Ascending aorta (tissue), 2 donors: Measurements from ENCODE around the gene BRCC3. TPM values are rescaled to one million over a fixed set of nuclear protein-coding genes. Genes with fewer than 3 reads are reported as not detected.

Experiments
- DNase-seq, 2 donors: peaks; one replicate each; pipeline ENCODE4 v3.0.0-alpha.2; 2019; ENCODE audit warnings: low spot score in 2 of 2
- H3K27ac ChIP-seq, 2 donors: fragments of 200-600 bp; sonication (generic); one replicate each; pipeline ENCODE4 v1.5.1; 2016 to 2017; ENCODE audit warnings: mild to moderate bottlenecking in 1 of 2
- H3K27me3 ChIP-seq: fragments of 200-600 bp; sonication (generic); one replicate; pipeline ENCODE4 v1.5.1; 2017
- H3K36me3 ChIP-seq, 2 donors: fragments of 200-600 bp; sonication (generic); one replicate each; pipeline ENCODE4 v1.5.1; 2016
- H3K4me1 ChIP-seq, 2 donors: fragments of 200-600 bp; sonication (generic); one replicate each; pipeline ENCODE4 v1.5.1; 2016 to 2017; ENCODE audit warnings: mild to moderate bottlenecking in 1 of 2
- H3K4me3 ChIP-seq, 2 donors: fragments of 200-600 bp; sonication (generic); one replicate each; pipeline ENCODE4 v1.5.1; 2016 to 2017; ENCODE audit warnings: mild to moderate bottlenecking in 1 of 2
- H3K9me3 ChIP-seq, 2 donors: fragments of 200-600 bp; sonication (generic); one replicate each; pipeline ENCODE4 v1.5.1; 2016
- intact Hi-C: fragments of 100-400 bp; cut with DNase I; formaldehyde crosslinking; loops from one replicate; pipeline ENCODE4 v1.15.1; 2023
- total RNA-seq: library from RNA; depleted of rRNA; stranded (reverse); fragments of >200 nt; gene quantifications from one replicate; pipeline ENCODE4 v1.1.0, GENCODE V29; 2016
- TF ChIP-seq, protein P1 (sequence below), 3 experiments: fragments of 200-600 bp in 2 of 3; fragments of 450-650 bp in 1 of 3; sonication (generic) in 2 of 3; IDR thresholded peaks; one replicate each; pipeline ENCODE4 v1.5.1; 2016 to 2019; ENCODE audit warnings: antibody characterized with exemption in 3 of 3, mild to moderate bottlenecking in 1 of 3, moderate library complexity in 1 of 3

Gene BRCC3
- total RNA-seq, 1 donor from 2014 or later, result 9.4 TPM

DNA sequence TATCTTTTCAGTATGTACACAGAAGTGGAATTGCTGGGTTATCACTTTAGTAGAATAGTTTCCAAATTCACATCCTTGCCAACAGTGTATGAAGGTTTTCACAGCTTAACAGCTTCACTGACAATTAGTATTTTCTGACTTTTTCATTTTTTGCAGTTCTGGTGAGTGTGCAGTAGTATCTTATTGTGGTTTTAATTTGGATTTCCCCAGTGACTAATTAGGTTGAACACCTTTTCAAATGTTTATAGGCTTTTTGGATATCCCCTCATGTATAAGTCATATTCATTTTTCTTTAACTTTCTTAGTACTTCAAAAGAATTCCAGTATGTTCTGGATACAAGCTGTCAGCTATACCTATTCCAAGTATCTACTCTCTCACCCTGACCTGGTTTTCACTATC is 37.1 kb downstream of the BRCC3 start:
- H3K4me3 ChIP-seq, result no peak overlapping the region
- TF ChIP-seq, protein P1, sequence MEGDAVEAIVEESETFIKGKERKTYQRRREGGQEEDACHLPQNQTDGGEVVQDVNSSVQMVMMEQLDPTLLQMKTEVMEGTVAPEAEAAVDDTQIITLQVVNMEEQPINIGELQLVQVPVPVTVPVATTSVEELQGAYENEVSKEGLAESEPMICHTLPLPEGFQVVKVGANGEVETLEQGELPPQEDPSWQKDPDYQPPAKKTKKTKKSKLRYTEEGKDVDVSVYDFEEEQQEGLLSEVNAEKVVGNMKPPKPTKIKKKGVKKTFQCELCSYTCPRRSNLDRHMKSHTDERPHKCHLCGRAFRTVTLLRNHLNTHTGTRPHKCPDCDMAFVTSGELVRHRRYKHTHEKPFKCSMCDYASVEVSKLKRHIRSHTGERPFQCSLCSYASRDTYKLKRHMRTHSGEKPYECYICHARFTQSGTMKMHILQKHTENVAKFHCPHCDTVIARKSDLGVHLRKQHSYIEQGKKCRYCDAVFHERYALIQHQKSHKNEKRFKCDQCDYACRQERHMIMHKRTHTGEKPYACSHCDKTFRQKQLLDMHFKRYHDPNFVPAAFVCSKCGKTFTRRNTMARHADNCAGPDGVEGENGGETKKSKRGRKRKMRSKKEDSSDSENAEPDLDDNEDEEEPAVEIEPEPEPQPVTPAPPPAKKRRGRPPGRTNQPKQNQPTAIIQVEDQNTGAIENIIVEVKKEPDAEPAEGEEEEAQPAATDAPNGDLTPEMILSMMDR (IDR thresholded peaks at IDR 0.05), result no peak
- H3K4me1 ChIP-seq, result no peaks in the 10 kb centered on the region
- intact Hi-C loops, result no loop called here
- H3K9me3 ChIP-seq, result peaks cover 0 to 2% of the 10 kb centered on the region in 2 donors
- no peak overlapping the region for H3K27ac ChIP-seq
- H3K36me3 ChIP-seq, result no peaks in the 10 kb centered on the region
- H3K27me3 ChIP-seq, result no peaks in the 10 kb centered on the region
- DNase-seq, result no peak

DNA sequence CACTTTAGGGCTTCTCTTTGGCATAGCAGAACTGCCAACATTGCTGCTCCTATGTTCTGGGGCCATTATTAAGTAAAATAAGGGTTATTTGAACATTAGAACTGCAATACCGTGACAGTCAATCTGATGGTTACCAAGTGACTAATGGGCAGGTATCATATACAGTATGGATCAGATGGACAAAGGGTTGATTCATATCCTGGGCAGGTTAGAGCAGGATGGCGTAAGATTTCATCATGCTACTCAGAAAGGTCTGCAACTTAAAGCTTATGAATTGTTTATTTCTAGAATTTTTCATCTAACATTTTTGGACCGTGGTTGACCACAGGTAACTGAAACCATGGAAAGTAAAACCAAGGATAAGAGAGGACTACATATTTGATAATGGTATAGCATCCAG is 40.9 kb downstream of the BRCC3 start:
- peaks cover 0 to 2% of the 10 kb centered on the region in 2 donors for H3K9me3 ChIP-seq
- TF ChIP-seq, protein P1 (IDR thresholded peaks at IDR 0.05), result no peak
- no peak overlapping the region for H3K27ac ChIP-seq
- peaks cover 0 to 3% of the 10 kb centered on the region in 2 donors for H3K36me3 ChIP-seq
- no peaks in the 10 kb centered on the region for H3K27me3 ChIP-seq
- H3K4me1 ChIP-seq, result no peaks in the 10 kb centered on the region
- intact Hi-C loops, result no loop called here
- no peak for DNase-seq
- no peak overlapping the region for H3K4me3 ChIP-seq

GRCh38 chrX:155113097-155113496 is 41.8 kb downstream of the BRCC3 start:
- Histone ChIP-seq H3K27me3 (no peaks in the 10 kb centered on the region), H3K9me3 (peaks cover 0 to 2% of the 10 kb centered on the region in 2 donors), H3K4me3 (no peak overlapping the region), H3K4me1 (no peaks in the 10 kb centered on the region), H3K27ac (no peak overlapping the region), H3K36me3 (peaks cover 0 to 3% of the 10 kb centered on the region in 2 donors)
- TF ChIP-seq, protein P1 (IDR thresholded peaks at IDR 0.05), result no peak
- intact Hi-C loops, result no loop called here
- DNase-seq, result no peak

GRCh38 chrX:155115174-155115819 is 44.0 kb downstream of the BRCC3 start:
- TF ChIP-seq, protein P1 (IDR thresholded peaks at IDR 0.05), result no peak
- intact Hi-C loops, result no loop called here
- Histone ChIP-seq H3K4me3 (no peak overlapping the region), H3K9me3 (peaks cover 0 to 2% of the 10 kb centered on the region in 2 donors), H3K27me3 (no peaks in the 10 kb centered on the region), H3K4me1 (no peaks in the 10 kb centered on the region), H3K36me3 (peaks cover 0 to 10% of the 10 kb centered on the region in 2 donors), H3K27ac (no peak overlapping the region)
- no peak for DNase-seq

DNA sequence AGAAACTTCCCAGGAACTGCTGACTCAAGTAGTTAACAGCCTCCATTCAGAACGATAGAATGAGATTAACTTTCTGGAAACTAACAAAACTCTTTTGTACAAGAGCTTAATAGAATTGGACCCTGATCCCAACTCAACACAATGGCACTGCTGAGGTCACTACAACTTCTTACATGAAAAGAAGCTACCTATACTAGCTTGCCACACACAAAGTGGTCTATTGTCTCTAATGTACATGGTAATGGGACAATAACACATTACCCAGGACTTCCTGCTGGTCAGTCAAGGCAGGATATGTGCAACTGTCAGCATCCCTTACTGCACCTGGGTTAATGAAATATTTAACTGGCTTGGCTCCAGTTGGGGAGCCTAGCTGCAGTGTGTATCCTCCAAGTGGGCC is 56.2 kb downstream of the BRCC3 start:
- no peak for DNase-seq
- no peaks in the 10 kb centered on the region for H3K4me1 ChIP-seq
- intact Hi-C loops, result no loop called here
- no peak overlapping the region for H3K27ac ChIP-seq
- TF ChIP-seq, protein P1 (IDR thresholded peaks at IDR 0.05), result no peak
- H3K4me3 ChIP-seq, result no peak overlapping the region
- peaks cover 0 to 30% of the 10 kb centered on the region in 2 donors for H3K9me3 ChIP-seq
- H3K36me3 ChIP-seq, result no peaks in the 10 kb centered on the region
- H3K27me3 ChIP-seq, result no peaks in the 10 kb centered on the region
